DOHH2 (cell line): ENCODE results near the gene SMAD3.

Experiments used
- EZH2phosphoT487 ChIP-seq: fragments of 200-600 bp; sonication (generic); IDR thresholded peaks from 2 replicates; pipeline ENCODE4 v1.6.1; 2017; ENCODE audit warnings: borderline replicate concordance, mild to moderate bottlenecking, antibody characterized with exemption, low read length, moderate library complexity, mixed read lengths
- TF ChIP-seq, protein P1 (sequence below): fragments of 200-600 bp; sonication (generic); IDR thresholded peaks from one replicate; pipeline ENCODE4 v1.5.1; 2014; ENCODE audit warnings: antibody characterized with exemption, mild to moderate bottlenecking, low read depth, low read length; ENCODE audit not compliant: poor library complexity, severe bottlenecking

GRCh38 chr15:67115586-67115969 is 50.2 kb downstream of the SMAD3 start:
- TF ChIP-seq, protein P1, sequence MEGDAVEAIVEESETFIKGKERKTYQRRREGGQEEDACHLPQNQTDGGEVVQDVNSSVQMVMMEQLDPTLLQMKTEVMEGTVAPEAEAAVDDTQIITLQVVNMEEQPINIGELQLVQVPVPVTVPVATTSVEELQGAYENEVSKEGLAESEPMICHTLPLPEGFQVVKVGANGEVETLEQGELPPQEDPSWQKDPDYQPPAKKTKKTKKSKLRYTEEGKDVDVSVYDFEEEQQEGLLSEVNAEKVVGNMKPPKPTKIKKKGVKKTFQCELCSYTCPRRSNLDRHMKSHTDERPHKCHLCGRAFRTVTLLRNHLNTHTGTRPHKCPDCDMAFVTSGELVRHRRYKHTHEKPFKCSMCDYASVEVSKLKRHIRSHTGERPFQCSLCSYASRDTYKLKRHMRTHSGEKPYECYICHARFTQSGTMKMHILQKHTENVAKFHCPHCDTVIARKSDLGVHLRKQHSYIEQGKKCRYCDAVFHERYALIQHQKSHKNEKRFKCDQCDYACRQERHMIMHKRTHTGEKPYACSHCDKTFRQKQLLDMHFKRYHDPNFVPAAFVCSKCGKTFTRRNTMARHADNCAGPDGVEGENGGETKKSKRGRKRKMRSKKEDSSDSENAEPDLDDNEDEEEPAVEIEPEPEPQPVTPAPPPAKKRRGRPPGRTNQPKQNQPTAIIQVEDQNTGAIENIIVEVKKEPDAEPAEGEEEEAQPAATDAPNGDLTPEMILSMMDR = no peak
- no peak for TF ChIP-seq EZH2phosphoT487
